NCI-H2171 (cell line): ENCODE data around the gene SLIRP.
"Not testable (repeated sequence)": the region's sequence is repeated elsewhere in the genome, so short reads cannot be mapped to it uniquely, and the experiment has no call there.

ENCODE experiments used
- DNase-seq: peaks from one replicate; lab custom pipeline; 2025; lab: John Stamatoyannopoulos, UW

SLIRP gene

DNA sequence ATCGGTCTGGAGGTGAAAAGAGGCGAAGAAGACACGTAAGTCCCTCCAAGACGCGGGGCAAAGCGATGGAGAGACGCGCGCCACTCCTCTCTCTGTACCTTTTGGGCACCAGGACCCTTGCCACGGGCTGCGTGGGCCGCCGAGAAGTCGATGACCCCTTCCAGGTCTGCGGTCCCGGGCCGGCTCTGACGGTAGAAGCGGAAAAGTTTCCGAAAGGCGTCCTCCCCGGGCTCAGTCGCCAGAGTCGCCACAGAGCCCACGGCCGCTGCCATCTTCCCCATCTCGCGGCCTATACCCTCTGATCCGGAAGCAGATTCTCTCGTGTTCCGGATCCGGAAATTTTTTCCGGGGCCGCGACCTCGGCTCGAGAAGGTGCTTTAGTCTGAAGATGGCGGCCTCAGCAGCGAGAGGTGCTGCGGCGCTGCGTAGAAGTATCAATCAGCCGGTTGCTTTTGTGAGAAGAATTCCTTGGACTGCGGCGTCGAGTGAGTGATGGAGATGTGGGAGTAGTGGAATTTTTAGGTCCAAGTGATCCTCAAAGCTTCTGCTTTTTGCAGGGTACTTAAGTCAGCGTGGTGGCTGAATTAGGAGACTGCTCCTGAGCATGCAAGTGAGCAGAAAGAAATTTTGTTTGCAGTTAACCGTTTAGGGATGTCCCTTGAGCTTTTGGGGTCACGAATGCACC lies at the start of gene SLIRP, which contains the start of gene ALKBH1:
TSS of gene SLIRP (plus strand) at position 380 of the 685 bp plus-strand sequence. CDS start at position 389, 9 bp downstream.
TSS of gene ALKBH1 (minus strand) at position 300 of the 685 bp plus-strand sequence. CDS start at position 281, 19 bp downstream.
- peak; percentile 90 for DNase-seq

DNA sequence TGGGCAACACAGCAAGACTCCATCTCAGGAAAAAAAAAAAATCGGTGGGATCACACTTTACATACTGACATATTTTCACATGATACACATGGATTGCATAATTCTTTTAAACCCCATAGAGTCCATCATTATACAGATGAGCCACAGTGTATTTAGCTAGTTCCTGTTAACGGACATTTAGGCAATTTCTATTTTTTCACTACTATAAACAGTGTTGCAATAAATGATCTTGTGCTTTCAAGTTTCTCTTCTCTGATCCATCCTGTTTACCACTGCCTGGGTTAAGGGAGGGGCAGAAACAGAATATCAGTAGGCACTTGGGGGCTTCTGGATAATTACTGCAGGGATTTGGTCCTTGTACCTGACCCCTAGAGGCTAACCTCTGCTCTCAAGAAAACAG lies 48.1 kb upstream of the SLIRP start:
- DNase-seq: no peak

DNA sequence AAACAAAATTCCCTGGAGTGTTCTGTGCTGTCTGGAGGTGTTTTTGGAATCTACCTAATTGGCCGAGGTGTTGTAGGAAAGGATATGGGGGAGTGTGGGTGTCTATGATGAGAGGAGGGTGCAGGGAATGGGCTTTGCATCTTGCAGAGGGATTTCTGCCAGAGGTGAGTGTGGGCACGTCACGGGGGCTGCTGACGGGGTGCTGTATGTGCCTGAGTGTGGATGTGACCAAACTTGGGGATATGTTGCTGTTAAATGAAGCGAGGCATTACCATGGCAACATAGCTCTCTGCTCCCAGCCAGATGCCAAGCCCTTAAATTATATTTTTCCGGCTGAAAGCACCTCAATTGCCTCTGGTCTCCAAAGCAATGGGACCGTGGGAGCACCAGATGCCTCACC lies 47.1 kb upstream of the SLIRP start:
- peak; percentile 99 for DNase-seq

DNA sequence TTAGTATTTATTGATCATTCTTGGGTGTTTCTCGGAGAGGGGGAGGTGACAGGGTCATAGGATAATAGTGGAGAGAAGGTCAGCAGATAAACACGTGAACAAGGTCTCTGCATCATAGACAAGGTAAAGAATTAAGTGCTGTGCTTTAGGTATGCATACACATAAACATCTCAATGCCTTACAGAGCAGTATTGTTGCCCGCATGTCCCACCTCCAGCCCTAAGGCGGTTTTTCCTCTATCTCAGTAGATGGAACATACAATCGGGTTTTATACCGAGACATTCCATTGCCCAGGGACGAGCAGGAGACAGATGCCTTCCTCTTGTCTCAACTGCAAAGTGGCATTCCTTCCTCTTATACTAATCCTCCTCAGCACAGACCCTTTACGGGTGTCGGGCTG lies 46.3 kb upstream of the SLIRP start:
- DNase-seq: not testable (repeated sequence)

DNA sequence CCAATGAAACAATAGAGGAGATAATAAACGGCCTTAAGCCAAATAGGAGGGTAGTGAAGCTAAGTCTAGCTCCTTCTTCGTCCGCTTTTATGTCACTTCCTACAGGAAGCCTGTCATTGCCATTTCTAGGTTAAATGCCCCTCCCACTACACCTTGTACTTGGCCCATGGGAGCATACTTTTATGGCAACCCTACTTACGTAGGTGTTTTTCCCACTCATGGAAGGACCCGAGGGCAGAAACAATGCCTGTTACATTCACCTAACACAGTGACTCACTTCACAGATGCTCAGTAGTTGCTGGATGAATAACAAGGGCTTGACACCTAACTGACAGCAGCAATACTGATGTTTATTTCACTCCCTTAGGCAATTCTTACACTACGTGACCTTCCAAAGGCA lies 44.6 kb upstream of the SLIRP start:
- DNase-seq: no peak

DNA sequence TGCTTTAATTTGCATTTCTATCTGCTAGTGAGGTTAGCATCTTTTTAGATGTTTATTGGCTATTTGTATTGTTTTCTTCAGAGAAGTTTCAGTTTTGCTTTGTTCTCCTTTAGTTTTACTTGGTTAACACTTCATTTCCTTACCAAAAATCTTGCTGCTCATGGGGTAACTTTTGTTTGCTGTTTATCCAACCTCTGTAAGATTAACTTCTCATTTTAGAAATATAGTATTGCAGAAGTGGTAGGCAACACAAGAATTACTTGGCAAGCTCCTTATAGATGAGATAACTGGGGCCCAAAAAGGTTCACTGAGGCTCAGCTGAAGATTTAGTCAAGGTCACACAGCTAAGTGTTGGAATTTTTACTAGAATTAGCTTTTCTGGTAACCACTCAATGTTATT lies 40.6 kb upstream of the SLIRP start:
- DNase-seq: no peak

DNA sequence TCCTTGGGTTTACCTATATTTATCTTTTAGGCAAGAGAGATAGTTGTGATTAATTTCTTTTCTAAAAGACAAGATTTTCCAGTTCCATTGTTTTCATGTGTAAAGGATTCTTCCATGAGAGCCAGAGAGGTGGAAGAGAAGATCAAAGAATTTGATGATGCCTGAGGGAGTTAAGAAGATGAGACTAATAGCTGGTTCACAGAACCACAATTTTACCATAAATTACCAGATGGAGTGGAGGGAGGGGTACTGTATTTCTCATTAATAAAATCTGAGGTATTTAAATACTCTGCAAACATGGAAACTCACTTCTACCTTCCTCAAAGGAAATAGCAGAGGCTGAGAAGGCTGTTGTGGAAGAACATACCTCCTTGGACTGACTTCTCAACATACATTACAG lies 34.7 kb upstream of the SLIRP start:
- DNase-seq: no peak

DNA sequence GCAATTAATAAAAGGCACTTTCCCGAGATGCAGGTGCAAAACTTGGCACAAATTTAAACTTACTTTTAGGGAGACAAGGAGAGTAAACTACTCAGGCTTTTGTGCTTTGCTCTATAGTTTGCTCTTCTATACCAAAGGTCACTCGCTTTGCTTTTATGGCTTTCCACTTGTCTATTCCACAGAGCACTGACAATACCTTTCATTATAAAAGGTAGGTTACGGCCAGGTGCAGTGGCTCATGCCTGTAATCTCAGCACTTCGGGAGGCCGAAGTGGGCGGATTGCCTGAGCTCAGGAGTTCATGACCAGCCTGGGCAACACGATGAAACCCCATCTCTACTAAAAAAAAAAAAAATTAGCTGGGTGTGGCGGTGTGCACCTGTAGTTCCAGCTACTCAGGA lies 33.0 kb upstream of the SLIRP start:
- no peak for DNase-seq

DNA sequence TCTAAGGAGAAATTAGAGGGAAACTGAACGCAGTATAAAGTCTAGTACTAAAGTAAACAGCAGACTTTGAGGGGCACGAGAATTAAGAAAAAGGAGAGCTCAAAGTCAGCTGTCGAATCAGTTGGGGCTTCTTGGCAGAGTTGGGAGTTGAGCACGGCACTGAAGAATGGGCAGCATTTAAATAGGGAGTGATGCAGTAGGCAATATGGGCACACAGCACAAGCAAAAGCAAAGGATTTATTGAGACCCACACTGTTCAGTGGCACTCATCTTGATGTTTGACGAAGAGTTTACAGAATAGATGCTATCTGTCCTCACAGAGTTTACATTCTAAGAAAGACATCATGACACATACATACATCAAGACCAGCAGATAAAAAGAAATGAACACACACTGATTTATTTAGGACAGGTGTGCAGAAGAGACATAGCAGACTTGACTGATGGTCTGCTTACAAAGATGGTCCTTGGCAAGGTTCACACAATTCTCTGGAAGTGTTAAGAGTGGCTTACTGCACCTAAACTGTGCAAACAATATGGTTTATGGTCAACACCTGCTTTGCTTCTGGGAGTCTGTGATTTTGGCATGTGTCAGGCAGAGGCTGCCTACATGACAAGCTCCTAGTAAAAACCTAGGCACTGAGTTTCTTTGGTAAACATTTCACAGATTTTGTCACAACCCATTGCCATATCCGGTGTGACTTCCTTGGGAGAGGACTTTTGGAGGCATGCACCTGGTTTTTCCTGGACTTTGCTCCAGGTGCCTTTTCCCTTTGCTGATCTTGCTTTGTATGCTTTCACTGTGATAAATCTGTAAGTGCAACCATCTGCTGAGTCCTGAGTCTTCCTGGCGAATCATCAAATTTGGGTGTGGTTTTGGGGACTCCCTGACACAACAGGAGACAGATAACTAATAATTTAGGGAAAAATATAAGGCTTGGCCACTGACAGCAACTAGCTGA lies 26.4 kb upstream of the SLIRP start:
- DNase-seq: peak; percentile 42

DNA sequence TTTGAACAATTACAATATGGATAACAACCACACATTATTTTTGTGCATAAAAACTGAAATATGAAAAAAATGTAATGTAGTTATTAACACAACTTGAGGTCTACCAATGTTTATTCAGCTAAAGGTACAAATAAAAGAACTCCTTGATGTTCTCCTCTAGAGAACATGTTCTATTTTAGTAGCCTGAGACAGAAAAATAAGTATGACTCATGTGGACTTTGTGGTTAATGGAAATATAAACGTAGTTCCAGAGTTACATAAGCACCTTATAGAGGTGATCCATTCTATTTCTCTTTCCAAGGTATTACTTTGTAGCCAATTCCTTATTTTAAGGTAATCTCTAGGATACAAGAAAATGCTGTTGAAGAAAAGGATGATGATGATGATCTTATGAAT lies 25.7 kb upstream of the SLIRP start:
- no peak for DNase-seq

DNA sequence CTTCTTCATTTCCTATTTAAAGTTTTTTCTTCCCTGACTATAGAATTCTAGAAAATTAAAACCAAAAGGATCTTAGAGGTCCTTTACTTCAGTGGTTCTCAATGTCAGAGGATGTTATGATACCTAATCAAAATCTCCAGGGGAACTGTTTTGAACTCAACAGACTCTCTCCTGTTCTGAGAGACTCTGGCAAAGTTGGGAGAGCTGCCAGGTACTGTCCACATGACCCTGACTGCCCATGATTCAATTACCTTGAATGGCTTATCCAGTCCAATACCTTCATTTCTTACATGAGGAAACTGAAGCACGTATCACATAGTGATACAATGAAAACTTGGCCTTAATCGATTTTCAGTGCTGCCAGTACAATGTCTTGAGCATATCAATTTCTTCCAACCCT lies 16.6 kb upstream of the SLIRP start:
- DNase-seq: no peak

DNA sequence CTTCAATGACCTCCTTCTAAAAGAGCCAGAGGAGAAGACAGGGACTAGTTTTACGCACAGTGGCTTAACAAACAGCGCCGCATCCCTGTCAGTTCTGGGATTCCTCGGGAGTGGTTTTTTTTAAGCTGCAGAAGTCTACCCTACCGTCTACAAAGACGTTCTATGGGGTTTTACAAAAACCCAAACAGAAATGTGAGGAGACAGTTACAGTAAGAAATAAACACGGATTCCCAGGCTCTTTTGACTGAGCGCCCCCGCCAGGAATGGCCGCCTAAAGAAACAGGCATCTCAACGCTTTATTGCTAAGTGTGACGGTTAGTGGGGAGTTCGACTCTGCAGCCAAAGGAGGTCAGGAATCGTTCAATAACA lies 564 bp upstream of the SLIRP start:
- DNase-seq: peak; percentile 12

DNA sequence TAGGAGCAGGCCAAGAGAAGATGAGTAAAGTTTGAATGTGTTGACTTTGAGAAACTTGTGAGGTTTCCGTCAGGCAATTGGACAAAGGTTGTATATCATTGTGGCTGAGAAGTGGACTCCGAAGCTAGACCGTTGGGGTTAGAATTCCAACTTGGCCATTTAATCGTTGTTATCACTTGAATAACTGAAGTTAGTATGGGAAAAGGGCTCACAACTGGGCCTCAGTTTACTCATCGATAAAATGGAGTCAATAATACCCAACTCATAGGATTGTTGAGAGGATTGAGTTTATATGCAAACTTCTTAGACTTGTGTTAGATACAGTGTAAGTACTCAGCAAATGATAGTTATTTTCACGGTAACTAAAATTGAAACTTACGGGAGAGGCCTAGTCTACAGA lies 846 bp downstream of the SLIRP start:
- DNase-seq: no peak

DNA sequence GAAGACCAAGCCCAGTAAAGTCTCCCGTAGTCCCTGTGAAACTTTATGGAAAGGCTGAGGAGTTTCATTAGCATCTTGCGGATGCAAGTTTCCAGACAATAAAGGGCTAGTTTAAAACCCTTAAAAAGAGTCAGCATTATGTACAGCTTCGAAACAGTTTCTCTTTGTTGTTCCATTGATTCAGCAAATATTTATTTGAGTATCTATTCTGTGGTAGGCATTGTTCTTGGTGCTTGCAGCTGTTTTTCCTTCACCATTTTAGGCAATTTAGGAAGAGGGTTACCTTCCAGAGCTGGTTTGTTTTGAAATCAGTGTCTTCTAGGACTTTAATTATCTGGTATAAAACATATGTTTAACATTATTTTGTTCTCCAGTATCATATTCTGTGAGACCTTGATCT lies 1.5 kb downstream of the SLIRP start:
- DNase-seq: no peak

DNA sequence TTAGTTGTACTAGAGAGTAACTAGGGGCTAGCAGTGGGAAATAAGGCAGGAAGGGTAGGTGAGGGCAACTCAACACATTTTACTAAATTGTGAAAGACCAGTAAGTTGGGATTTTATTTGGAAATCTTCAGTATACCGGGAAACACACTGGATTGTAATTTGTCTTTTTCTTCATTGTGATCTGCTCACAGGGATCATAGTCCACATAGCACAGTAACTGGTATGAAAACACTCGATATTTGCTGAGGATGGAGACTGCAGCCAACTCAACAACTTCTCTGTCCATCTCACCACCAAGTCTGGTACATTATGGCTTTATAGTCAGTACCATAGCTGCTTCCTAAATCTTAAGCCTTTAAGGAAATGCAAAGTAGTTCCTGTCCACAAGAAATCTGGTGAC lies 2.5 kb downstream of the SLIRP start:
- DNase-seq: no peak

DNA sequence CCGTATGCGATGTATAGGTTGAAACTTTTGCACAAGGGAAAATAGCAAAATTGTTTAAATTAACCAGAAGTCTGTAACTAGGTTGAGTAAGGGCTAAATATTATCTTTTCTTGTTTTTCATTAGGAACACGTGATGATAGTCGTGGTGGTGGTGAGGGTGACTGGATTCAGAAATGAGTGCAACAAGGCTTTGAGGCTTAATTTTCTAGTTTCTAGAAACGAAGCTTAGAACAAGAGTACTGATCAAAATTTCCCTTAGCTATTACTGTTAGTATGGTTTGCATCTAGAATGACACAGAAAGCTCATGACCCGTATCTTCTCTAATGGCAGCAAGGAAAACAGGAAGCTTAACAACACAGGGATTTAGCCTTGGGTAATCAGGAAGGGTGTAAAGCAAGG lies 7.0 kb downstream of the SLIRP start:
- DNase-seq: no peak

DNA sequence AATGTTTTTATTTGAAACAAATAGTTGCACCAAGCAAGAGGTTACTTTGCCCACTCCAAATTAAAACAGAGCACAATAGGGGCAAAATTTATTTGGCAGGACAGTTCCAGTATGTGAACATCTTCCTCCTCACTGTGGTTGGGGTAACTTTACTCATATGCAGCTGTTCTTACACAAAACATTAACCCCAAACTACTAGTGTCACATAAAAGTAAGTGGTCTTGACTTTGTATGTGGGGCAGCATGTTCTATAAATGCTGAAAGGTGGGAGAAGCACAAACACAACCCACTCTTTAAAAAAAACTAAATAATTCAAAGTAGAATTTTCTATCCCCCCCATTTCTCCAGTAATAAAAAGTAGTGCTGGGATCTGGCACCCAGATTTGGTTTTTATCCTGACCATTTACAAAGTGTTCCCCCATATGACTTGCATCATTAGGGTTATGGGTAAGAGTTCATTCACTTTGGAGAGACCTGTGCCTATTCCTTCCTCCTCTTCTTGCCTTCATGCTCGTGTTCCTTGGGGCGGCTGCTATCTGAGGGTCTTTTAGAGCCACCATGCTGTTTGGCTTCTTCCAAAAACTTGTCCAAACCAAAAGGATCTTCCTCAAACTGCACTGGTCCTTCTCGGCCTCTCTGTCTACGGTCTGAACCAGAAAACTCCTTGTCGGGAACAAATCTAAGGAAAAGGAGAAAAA lies 9.9 kb downstream of the SLIRP start:
- DNase-seq: no peak

DNA sequence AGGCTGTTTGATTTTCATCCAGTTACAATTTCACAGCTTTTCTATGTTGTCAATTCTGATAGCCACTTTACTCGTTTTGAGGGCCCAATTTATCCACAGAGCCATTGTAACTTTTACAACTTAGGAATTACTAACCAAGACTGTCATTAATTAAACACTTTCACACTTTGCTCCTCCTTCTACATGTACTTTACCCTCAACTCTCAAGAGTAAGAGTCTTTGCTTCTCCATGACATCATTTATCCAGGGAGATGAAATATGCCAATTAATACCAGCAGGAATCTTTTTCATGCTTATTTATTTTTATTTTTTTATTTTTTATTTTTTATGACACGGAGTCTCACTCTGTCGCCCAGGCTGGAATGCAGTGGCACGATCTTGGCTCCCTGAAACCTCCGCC lies 13.5 kb downstream of the SLIRP start:
- DNase-seq: no peak

DNA sequence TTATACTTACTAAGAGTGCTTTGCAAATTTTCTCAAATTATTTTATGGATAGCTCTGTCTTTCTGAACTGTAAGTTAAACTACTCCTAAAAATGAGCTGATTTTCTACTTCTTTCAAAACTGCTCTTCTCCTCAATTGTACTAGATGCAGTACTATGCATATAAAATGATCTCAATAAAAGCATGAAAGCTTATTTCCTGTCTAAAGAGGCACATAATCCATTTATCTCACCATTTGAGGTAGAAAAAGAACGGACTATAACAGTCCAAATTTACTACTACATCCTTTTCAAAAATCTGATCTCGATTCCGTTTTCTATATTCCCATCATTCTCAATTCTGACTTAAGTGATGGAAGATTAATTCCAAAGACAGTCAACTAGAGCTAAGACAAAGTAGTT lies 14.4 kb downstream of the SLIRP start:
- no peak for DNase-seq

DNA sequence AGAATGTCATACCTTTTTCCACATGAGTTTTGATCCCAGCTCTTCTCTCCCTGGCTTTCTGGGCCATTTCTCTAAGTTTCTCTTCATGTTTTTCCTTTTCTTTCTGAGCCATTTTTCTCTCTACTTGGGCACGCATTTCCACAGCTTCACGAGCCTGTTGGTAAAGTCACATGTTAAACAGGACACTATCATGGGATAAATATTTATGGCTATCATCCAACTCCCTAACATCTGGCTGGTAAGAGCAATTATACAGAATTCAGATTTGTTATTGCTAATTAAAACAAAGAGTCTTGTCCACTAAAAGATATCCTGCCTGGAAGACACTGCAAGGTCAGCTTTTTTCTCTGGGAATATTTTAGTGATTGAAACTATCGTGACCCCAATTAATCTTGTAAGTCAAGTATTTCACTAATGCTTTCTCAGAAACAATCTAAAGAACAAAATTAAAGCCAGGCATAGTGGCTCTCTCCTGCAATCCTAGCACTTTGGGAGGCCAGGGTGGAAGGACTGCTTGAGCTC lies 23.1 kb downstream of the SLIRP start:
- DNase-seq: no peak

DNA sequence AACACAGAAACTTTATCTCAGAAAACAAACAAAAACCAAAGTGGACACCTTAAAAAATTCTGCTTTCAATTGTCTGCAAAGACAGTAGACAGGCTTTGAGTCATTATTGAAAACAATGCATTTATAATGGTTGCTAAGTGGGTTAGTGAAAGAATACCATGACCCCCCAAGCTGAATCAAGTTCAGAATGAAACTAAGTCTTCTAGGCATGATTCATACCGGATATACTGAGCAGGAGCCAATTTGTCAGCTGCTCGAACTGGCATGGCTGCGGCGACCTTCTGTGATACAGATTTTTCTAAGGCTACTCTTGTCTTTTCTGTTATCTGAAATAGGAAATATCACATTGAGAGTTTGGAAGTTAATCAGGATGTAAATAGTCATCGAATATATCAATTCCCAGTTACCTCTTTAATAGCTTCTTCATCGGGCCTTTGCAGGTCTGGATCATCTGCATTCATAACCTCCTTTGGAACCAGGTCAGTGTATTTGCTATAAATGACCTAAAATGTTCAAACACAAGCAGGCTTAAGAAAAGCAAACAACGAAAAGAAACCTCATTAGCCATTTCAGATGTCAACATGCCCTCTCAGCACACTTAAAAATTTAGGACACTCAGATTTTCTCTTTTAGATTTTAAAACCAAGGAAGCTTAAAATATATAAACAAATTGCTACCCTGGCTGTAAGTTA lies 30.8 kb downstream of the SLIRP start:
- DNase-seq: no peak

DNA sequence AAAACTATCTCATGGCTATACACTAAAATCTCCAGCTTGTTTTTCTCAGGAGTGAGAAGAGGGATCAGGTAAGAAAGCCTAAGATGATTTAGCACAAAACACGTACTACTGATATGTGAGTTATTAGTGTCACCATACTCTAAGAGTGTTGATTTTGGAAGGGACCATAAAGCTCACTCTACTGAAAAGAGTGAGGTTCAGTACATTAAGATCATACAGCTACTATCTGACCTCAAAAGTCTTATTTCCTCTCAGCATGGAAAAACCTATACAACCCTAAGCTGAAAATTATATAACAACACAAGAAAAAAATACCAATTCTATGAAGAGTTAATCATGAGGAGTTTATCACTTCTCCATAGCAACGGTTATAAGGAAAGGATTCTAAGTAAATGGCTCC lies 33.5 kb downstream of the SLIRP start:
- no peak for DNase-seq
